BJ (cell line): ENCODE results near the gene RUNX2. TPM values are rescaled to one million over a fixed set of nuclear protein-coding genes. Genes with fewer than 3 reads are reported as not detected.

ENCODE experiments used
- CTCF ChIA-PET: fragments of 350-600 bp; formaldehyde crosslinking; extraction: SDS; loops from one replicate; lab custom pipeline; 2021; ENCODE audit warnings: antibody characterized with exemption, inconsistent platforms; lab: Yijun Ruan, JAX
- POLR2A ChIA-PET: fragments of 300-600 bp; sonication (Branson Sonifier 250); formaldehyde crosslinking; extraction: SDS; loops from one replicate; lab custom pipeline; 2021; ENCODE audit warnings: antibody characterized with exemption; lab: Charles Lee
- DNase-seq: peaks from one replicate; pipeline ENCODE4 v3.0.0-alpha.2; 2011; ENCODE audit warnings: low read depth
- H3K27me3 ChIP-seq: 2 replicates; pipeline ENCODE4 v1.6.0; 2011; ENCODE audit warnings: low read length; ENCODE audit not compliant: control insufficient read depth, insufficient read depth
- H3K36me3 ChIP-seq: 2 replicates; pipeline ENCODE4 v1.5.1; 2011; ENCODE audit warnings: low read length; ENCODE audit not compliant: control insufficient read depth, insufficient read depth
- H3K4me3 ChIP-seq: 2 replicates; pipeline ENCODE4 v1.5.1; 2011; ENCODE audit warnings: low read depth, mild to moderate bottlenecking, control low read depth, low read length
- CTCF ChIP-seq: IDR thresholded peaks from 2 replicates; pipeline ENCODE4 v1.5.1; 2011; ENCODE audit warnings: low read depth, mild to moderate bottlenecking, control low read depth, inconsistent platforms, low read length, moderate library complexity; ENCODE audit not compliant: insufficient read depth
- polyA plus RNA-seq: library from polyadenylated mRNA; depleted of rRNA; stranded (reverse); fragments of >200 nt; gene quantifications from 2 replicates; pipeline ENCODE4 v1.2.3, GENCODE V29; 2011

Gene RUNX2
- polyA plus RNA-seq, 1 experiment = 1.5 TPM

GRCh38 chr6:45538641-45539547, 210.8 kb downstream of the RUNX2 start:
- Histone ChIP-seq H3K36me3 (peaks cover 1% of the 10 kb centered on the region; the same call in 1 of the 2 replicates), H3K27me3 (no peaks in the 10 kb centered on the region), H3K4me3 (no peak overlapping the region)
- ChIA-PET POLR2A (interaction anchor here (0.7 kb wide), 1 partner anchor 244 kb away, joined by 6 read pairs; no protein-coding TSS in a partner anchor), CTCF (no interaction called here)
- no peak for DNase-seq
- no peak for TF ChIP-seq CTCF

GRCh38 chr6:45540375-45540920, 212.3 kb downstream of the RUNX2 start:
- Histone ChIP-seq H3K27me3 (no peaks in the 10 kb centered on the region), H3K36me3 (peaks cover 1% of the 10 kb centered on the region; the same call in 1 of the 2 replicates), H3K4me3 (no peak overlapping the region)
- TF ChIP-seq CTCF = no peak
- POLR2A ChIA-PET = no interaction called here
- CTCF ChIA-PET = no interaction called here
- no peak for DNase-seq

- no peaks in the 10 kb centered on the region for H3K27me3 ChIP-seq
Observed at GRCh38 chr6:45541934-45542333, 213.8 kb downstream of the RUNX2 start.

GRCh38 chr6:45543298-45544235, 215.4 kb downstream of the RUNX2 start:
- no peak for TF ChIP-seq CTCF
- peaks cover 3% of the 10 kb centered on the region for H3K36me3 ChIP-seq
- no peak for DNase-seq
- no peaks in the 10 kb centered on the region for H3K27me3 ChIP-seq
- H3K4me3 ChIP-seq = no peak overlapping the region
- ChIA-PET POLR2A (no interaction called here), CTCF (interaction anchor here (1.2 kb wide), 1 partner anchor 21 kb away, joined by 4 read pairs; no protein-coding TSS in a partner anchor)

More at GRCh38 chr6:45541934-45542333, 213.8 kb downstream of the RUNX2 start:
- no peak for TF ChIP-seq CTCF
- ChIA-PET POLR2A (no interaction called here), CTCF (no interaction called here)
- Histone ChIP-seq H3K36me3 (peaks cover 3% of the 10 kb centered on the region), H3K4me3 (no peak overlapping the region)
- no peak for DNase-seq
